ENCODE results near the gene RAB11A. TPM values are rescaled to one million over a fixed set of nuclear protein-coding genes. Genes with fewer than 3 reads are reported as not detected.

Gene RAB11A
- total and polyA plus RNA-seq, 9 of the 15 experiments (the other 6 are each of a cell fraction or from before 2014, with no cell fraction given) = 129 to 369 (median 245) TPM

GRCh38 chr15:65921780-65922179 is 52.5 kb downstream of the RAB11A start:
- in situ Hi-C loops (cut with MboI) (no loop called here), intact Hi-C loops (cut with micrococcal nuclease) (no loop called here)
- WGBS (ENCODE audit: insufficient coverage, low coverage, missing lambda C conversion rate) = 48% methylated on average over 5 of the region's 5 CpGs
- no peaks in the 10 kb centered on the region for H3K9me3 ChIP-seq (replicated peaks; ENCODE audit: control insufficient read depth, insufficient read depth, low read depth, low read length)
- peaks cover 1 to 11% of the 10 kb centered on the region in 2 experiments for H3K4me1 ChIP-seq (replicated peaks in 1 of 2; ENCODE audit: control insufficient read depth in 2 of 2, insufficient read depth in 2 of 2, low read length in 2 of 2)
- H3K4me2 ChIP-seq (ENCODE audit: insufficient read depth, low read length) = no peak overlapping the region
- CTCF ChIA-PET (ENCODE audit: low intra/inter-chr PET ratio) = no interaction called here
- peaks cover 6% of the 10 kb centered on the region for H3K9me1 ChIP-seq (ENCODE audit: control insufficient read depth, insufficient read depth, low read length)
- POLR2A ChIA-PET = interaction anchor here (0.6 to 1.5 kb wide), 6 partner anchors 9 to 501 kb away, joined by 3 to 4 read pairs (median 3); no protein-coding TSS in a partner anchor
- H3K79me2 ChIP-seq (ENCODE audit: control insufficient read depth, insufficient read depth, low read length) = no peaks in the 10 kb centered on the region
- no peaks in the 10 kb centered on the region for H3K36me3 ChIP-seq (ENCODE audit: control insufficient read depth, insufficient read depth, low read length)
- H4K20me1 ChIP-seq (replicated peaks; ENCODE audit: control insufficient read depth, insufficient read depth, low read length) = no peaks in the 10 kb centered on the region; the same call in 1 of the 2 replicates
- no peak overlapping the region for H3K27ac ChIP-seq (ENCODE audit: extremely low read depth, low read depth, low read length)
- BruUV-seq (replicated peaks) = no TSS peak
- H2AFZ ChIP-seq (ENCODE audit: low read depth, low read length) = no peak overlapping the region
- FAIRE-seq (no peak), DNase-seq (ENCODE audit: extremely low read depth in 1 of 4, low spot score in 3 of 4) (no peak), ATAC-seq (no peak)
- no peak overlapping the region for H3K9ac ChIP-seq (ENCODE audit: insufficient read depth in 1 of 2, low read depth in 2 of 2, low read length in 2 of 2)
- no peaks in the 10 kb centered on the region for H3K27me3 ChIP-seq (ENCODE audit: control insufficient read depth in 2 of 2, insufficient read depth in 2 of 2, low read length in 2 of 2)
- TF ChIP-seq DNMT1 (IDR thresholded peaks at IDR 0.05) = no peak
- no peak for TF ChIP-seq ZNF277 (CRISPR knock-in tag; IDR thresholded peaks at IDR 0.05; ENCODE audit: borderline replicate concordance)
- TF ChIP-seq RB1 (IDR thresholded peaks at IDR 0.05; ENCODE audit: low read depth) = no peak
- TF ChIP-seq FOXJ2 (tag; IDR thresholded peaks at IDR 0.05) = no peak
- TF ChIP-seq SRSF3 (IDR thresholded peaks at IDR 0.05; ENCODE audit: insufficient read depth, low read length) = no peak
- H3K4me3 ChIP-seq = no peak overlapping the region

All from K562 (cell line).